ENCODE results near the gene PPIE.

The PPIE gene

GRCh38 chr1:39707506-39707905 lies 31.2 kb upstream of the PPIE start:
- Histone ChIP-seq H2BK120ac (ENCODE audit: low read depth, low read length) (no peak overlapping the region), H3K4me1 (ENCODE audit: control insufficient read depth, insufficient read depth, low read depth, low read length) (no peaks in the 10 kb centered on the region), H2BK5ac (ENCODE audit: low read depth, low read length, poor library complexity, severe bottlenecking) (no peak overlapping the region), H3K9me3 (ENCODE audit: control insufficient read depth, low read length) (no peaks in the 10 kb centered on the region), H2AFZ (ENCODE audit: low read depth, low read length) (no peak overlapping the region), H3K23ac (ENCODE audit: low read length in 2 of 2) (no peak overlapping the region), H2BK12ac (ENCODE audit: low read length in 2 of 2) (no peak overlapping the region), H3K4ac (ENCODE audit: low read depth in 1 of 2, low read length in 2 of 2) (no peak overlapping the region), H3K18ac (ENCODE audit: low read depth in 1 of 2, low read length in 2 of 2) (no peak overlapping the region), H3K4me2 (ENCODE audit: low read length, poor library complexity, severe bottlenecking) (no peak overlapping the region), H3K9ac (ENCODE audit: low read length) (no peak overlapping the region), H3K4me3 (ENCODE audit: insufficient read depth in 1 of 2, low read depth in 1 of 2, low read length in 2 of 2) (no peak overlapping the region), H4K91ac (ENCODE audit: low read length) (no peak overlapping the region), H4K8ac (ENCODE audit: low read length) (no peak overlapping the region), H3K36me3 (ENCODE audit: control insufficient read depth in 1 of 2, insufficient read depth in 2 of 2, low read depth in 1 of 2, low read length in 2 of 2) (no peaks in the 10 kb centered on the region), H2AK5ac (ENCODE audit: low read length, severe bottlenecking) (no peak overlapping the region), H3K27ac (ENCODE audit: low read length, poor library complexity, severe bottlenecking) (no peak overlapping the region), H3K79me1 (replicated peaks; ENCODE audit: low read length, poor library complexity, severe bottlenecking) (no peaks in the 10 kb centered on the region), H3K14ac (ENCODE audit: low read length in 2 of 2) (no peak overlapping the region), H3K27me3 (ENCODE audit: control insufficient read depth in 1 of 2, insufficient read depth in 1 of 2, low read length in 2 of 2) (peaks cover 45 to 69% of the 10 kb centered on the region in 2 experiments), H2BK15ac (ENCODE audit: low read depth, poor library complexity, severe bottlenecking) (no peak overlapping the region)
- DNase-seq, result no peak
- WGBS, result no CpG with 5 or more reads among the region's 4 CpGs

DNA sequence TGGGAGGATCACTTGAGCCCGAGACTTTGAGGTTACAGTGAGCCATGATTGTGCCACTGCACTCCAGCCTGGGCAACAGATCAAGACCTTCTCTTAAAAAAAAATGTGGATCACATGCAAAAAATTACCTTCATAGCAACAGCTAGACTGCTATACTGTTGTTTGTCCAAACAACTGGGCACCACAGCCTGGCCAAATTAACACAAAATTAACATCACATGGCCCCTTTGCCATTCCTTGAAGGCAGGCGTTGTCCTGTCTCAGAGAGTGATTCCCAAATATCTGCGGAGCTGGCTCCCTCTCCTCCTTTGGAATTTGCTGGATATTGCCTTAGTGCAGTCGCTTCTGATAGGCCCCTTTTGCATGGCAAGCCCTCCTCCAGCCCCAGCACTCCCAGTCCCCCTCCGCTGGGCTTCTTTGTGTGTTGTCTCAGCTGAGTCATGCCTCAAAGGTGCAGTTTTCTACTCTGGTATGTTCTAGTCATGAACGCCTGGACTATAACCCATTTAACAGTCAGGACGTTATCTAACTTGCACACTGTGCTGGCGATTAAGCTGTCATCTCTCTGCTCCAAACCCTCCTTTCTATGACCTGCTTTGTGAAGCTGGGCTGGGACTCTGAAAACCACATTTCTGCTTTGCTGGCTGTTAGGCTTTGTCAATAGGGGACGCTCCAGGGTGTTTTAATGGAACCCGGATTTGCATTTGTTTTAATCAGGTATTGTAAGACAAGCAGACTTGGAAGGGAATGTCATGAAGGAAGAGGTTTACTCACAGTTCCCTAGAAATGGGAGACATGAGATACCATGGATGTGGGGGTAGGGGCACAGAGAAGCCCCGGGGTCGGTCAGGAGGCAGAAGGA lies 27.3 kb upstream of the PPIE start:
- no peaks in the 10 kb centered on the region for H3K36me3 ChIP-seq (ENCODE audit: control insufficient read depth in 1 of 2, insufficient read depth in 2 of 2, low read depth in 1 of 2, low read length in 2 of 2)
- no peak overlapping the region for H3K9ac ChIP-seq (ENCODE audit: low read length)
- no peak overlapping the region for H2BK120ac ChIP-seq (ENCODE audit: low read depth, low read length)
- peaks cover 48 to 86% of the 10 kb centered on the region in 2 experiments for H3K27me3 ChIP-seq (ENCODE audit: control insufficient read depth in 1 of 2, insufficient read depth in 1 of 2, low read length in 2 of 2)
- no peak overlapping the region for H4K91ac ChIP-seq (ENCODE audit: low read length)
- no peak overlapping the region for H3K14ac ChIP-seq (ENCODE audit: low read length in 2 of 2)
- no peak overlapping the region for H2AFZ ChIP-seq (ENCODE audit: low read depth, low read length)
- H2BK15ac ChIP-seq (ENCODE audit: low read depth, poor library complexity, severe bottlenecking), result no peak overlapping the region
- no peak overlapping the region for H3K4ac ChIP-seq (ENCODE audit: low read depth in 1 of 2, low read length in 2 of 2)
- no peaks in the 10 kb centered on the region for H3K79me1 ChIP-seq (replicated peaks; ENCODE audit: low read length, poor library complexity, severe bottlenecking)
- no peak overlapping the region for H3K23ac ChIP-seq (ENCODE audit: low read length in 2 of 2)
- H2BK5ac ChIP-seq (ENCODE audit: low read depth, low read length, poor library complexity, severe bottlenecking), result no peak overlapping the region
- no peak overlapping the region for H2AK5ac ChIP-seq (ENCODE audit: low read length, severe bottlenecking)
- H3K4me2 ChIP-seq (ENCODE audit: low read length, poor library complexity, severe bottlenecking), result no peak overlapping the region
- no peaks in the 10 kb centered on the region for H3K4me1 ChIP-seq (ENCODE audit: control insufficient read depth, insufficient read depth, low read depth, low read length)
- H3K9me3 ChIP-seq (ENCODE audit: control insufficient read depth, low read length), result no peaks in the 10 kb centered on the region
- H2BK12ac ChIP-seq (ENCODE audit: low read length in 2 of 2), result no peak overlapping the region
- H4K8ac ChIP-seq (ENCODE audit: low read length), result no peak overlapping the region
- H3K4me3 ChIP-seq (ENCODE audit: insufficient read depth in 1 of 2, low read depth in 1 of 2, low read length in 2 of 2), result no peak overlapping the region
- no peak for DNase-seq
- H3K18ac ChIP-seq (ENCODE audit: low read depth in 1 of 2, low read length in 2 of 2), result no peak overlapping the region
- WGBS, result 55% methylated on average over 12 of the region's 12 CpGs
- no peak overlapping the region for H3K27ac ChIP-seq (ENCODE audit: low read length, poor library complexity, severe bottlenecking)

GRCh38 chr1:39711966-39712340 lies 26.7 kb upstream of the PPIE start:
- Histone ChIP-seq H2BK12ac (ENCODE audit: low read length in 2 of 2) (no peak overlapping the region), H3K4me2 (ENCODE audit: low read length, poor library complexity, severe bottlenecking) (no peak overlapping the region), H2BK15ac (ENCODE audit: low read depth, poor library complexity, severe bottlenecking) (no peak overlapping the region), H2BK5ac (ENCODE audit: low read depth, low read length, poor library complexity, severe bottlenecking) (no peak overlapping the region), H4K91ac (ENCODE audit: low read length) (no peak overlapping the region), H3K79me1 (replicated peaks; ENCODE audit: low read length, poor library complexity, severe bottlenecking) (no peaks in the 10 kb centered on the region), H3K4me1 (ENCODE audit: control insufficient read depth, insufficient read depth, low read depth, low read length) (no peaks in the 10 kb centered on the region), H3K4ac (ENCODE audit: low read depth in 1 of 2, low read length in 2 of 2) (no peak overlapping the region), H3K9ac (ENCODE audit: low read length) (no peak overlapping the region), H4K8ac (ENCODE audit: low read length) (no peak overlapping the region), H3K27me3 (ENCODE audit: control insufficient read depth in 1 of 2, insufficient read depth in 1 of 2, low read length in 2 of 2) (peaks cover 49 to 86% of the 10 kb centered on the region in 2 experiments), H3K14ac (ENCODE audit: low read length in 2 of 2) (no peak overlapping the region), H3K18ac (ENCODE audit: low read depth in 1 of 2, low read length in 2 of 2) (no peak overlapping the region), H3K36me3 (ENCODE audit: control insufficient read depth in 1 of 2, insufficient read depth in 2 of 2, low read depth in 1 of 2, low read length in 2 of 2) (no peaks in the 10 kb centered on the region), H3K27ac (ENCODE audit: low read length, poor library complexity, severe bottlenecking) (no peak overlapping the region), H2AFZ (ENCODE audit: low read depth, low read length) (no peak overlapping the region), H2BK120ac (ENCODE audit: low read depth, low read length) (no peak overlapping the region), H3K23ac (ENCODE audit: low read length in 2 of 2) (no peak overlapping the region), H3K4me3 (ENCODE audit: insufficient read depth in 1 of 2, low read depth in 1 of 2, low read length in 2 of 2) (no peak overlapping the region), H3K9me3 (ENCODE audit: control insufficient read depth, low read length) (no peaks in the 10 kb centered on the region), H2AK5ac (ENCODE audit: low read length, severe bottlenecking) (no peak overlapping the region)
- WGBS, result 54% methylated on average over 5 of the region's 6 CpGs
- DNase-seq, result no peak

- Histone ChIP-seq H3K79me1 (replicated peaks; ENCODE audit: low read length, poor library complexity, severe bottlenecking) (no peaks in the 10 kb centered on the region), H2AFZ (ENCODE audit: low read depth, low read length) (no peak overlapping the region), H2AK5ac (ENCODE audit: low read length, severe bottlenecking) (no peak overlapping the region), H4K8ac (ENCODE audit: low read length) (no peak overlapping the region), H3K23ac (ENCODE audit: low read length in 2 of 2) (no peak overlapping the region), H2BK15ac (ENCODE audit: low read depth, poor library complexity, severe bottlenecking) (no peak overlapping the region), H3K36me3 (ENCODE audit: control insufficient read depth in 1 of 2, insufficient read depth in 2 of 2, low read depth in 1 of 2, low read length in 2 of 2) (no peaks in the 10 kb centered on the region), H3K9me3 (ENCODE audit: control insufficient read depth, low read length) (no peaks in the 10 kb centered on the region), H3K27me3 (ENCODE audit: control insufficient read depth in 1 of 2, insufficient read depth in 1 of 2, low read length in 2 of 2) (peaks cover 54 to 89% of the 10 kb centered on the region in 2 experiments), H2BK12ac (ENCODE audit: low read length in 2 of 2) (no peak overlapping the region), H3K4me3 (ENCODE audit: insufficient read depth in 1 of 2, low read depth in 1 of 2, low read length in 2 of 2) (no peak overlapping the region), H3K14ac (ENCODE audit: low read length in 2 of 2) (no peak overlapping the region), H4K91ac (ENCODE audit: low read length) (no peak overlapping the region), H2BK120ac (ENCODE audit: low read depth, low read length) (no peak overlapping the region), H3K4me1 (ENCODE audit: control insufficient read depth, insufficient read depth, low read depth, low read length) (no peaks in the 10 kb centered on the region), H3K4me2 (ENCODE audit: low read length, poor library complexity, severe bottlenecking) (no peak overlapping the region), H3K9ac (ENCODE audit: low read length) (no peak overlapping the region), H3K4ac (ENCODE audit: low read depth in 1 of 2, low read length in 2 of 2) (no peak overlapping the region), H3K18ac (ENCODE audit: low read depth in 1 of 2, low read length in 2 of 2) (no peak overlapping the region), H2BK5ac (ENCODE audit: low read depth, low read length, poor library complexity, severe bottlenecking) (no peak overlapping the region), H3K27ac (ENCODE audit: low read length, poor library complexity, severe bottlenecking) (no peak overlapping the region)
- 96% methylated on average over 5 of the region's 5 CpGs for WGBS
- DNase-seq, result no peak
These were observed 25.1 kb upstream of the PPIE start for GRCh38 chr1:39713557-39713956.
